Sciatic nerve (tissue), 2 donors: Measurements from ENCODE around the gene FAM32A. TPM values are rescaled to one million over a fixed set of nuclear protein-coding genes. Genes with fewer than 3 reads are reported as not detected.

Experiments used
- ATAC-seq: fragments of 200-7000 bp; cut with Tn5 transposase; one replicate; pipeline ENCODE4 v1.9.1; 2020; ENCODE audit warnings: mild to moderate bottlenecking, moderate library complexity
- DNase-seq: peaks from one replicate; pipeline ENCODE4 v3.0.0-alpha.2; 2020; ENCODE audit warnings: low spot score
- intact Hi-C: fragments of 100-400 bp; cut with DNase I; formaldehyde crosslinking; loops from one replicate; pipeline ENCODE4 v1.14.2; 2022
- total RNA-seq: library from RNA; stranded (reverse); fragmentation: NEBNext Ultra II Directional; extraction: Animal tissue kit (Norgen Biotek cat#: 25700); gene quantifications from one replicate; pipeline ENCODE4 v1.2.1, GENCODE V29; 2021
- donor health status: DM: no; HTN: no; CAD: no.
- donor health status: DM: no; HTN: no; CAD: no.

FAM32A gene
- total RNA-seq, 1 donor from 2014 or later, result 44.8 TPM

GRCh38 chr19:16198370-16198651 lies 13.1 kb downstream of the FAM32A start:
- no peak for ATAC-seq
- intact Hi-C loops, result no loop called here
- DNase-seq, result no peak

- ATAC-seq (no peak), DNase-seq (peak; percentile 56)
- intact Hi-C loops, result no loop called here
Observed at GRCh38 chr19:16199275-16199932, 14.2 kb downstream of the FAM32A start.

GRCh38 chr19:16200038-16201010 lies 15.1 kb downstream of the FAM32A start:
- DNase-seq (peak; percentile 56), ATAC-seq (peak; percentile 61)
- intact Hi-C loops, result no loop called here

- DNase-seq, result no peak
- intact Hi-C loops, result no loop called here
- ATAC-seq, result no peak
Observed at GRCh38 chr19:16201011-16201391, 15.8 kb downstream of the FAM32A start.

- ATAC-seq (no peak), DNase-seq (peak; percentile 37)
- intact Hi-C loops, result no loop called here
Observed at GRCh38 chr19:16202320-16203255, 17.4 kb downstream of the FAM32A start.

GRCh38 chr19:16203256-16204004 lies 18.2 kb downstream of the FAM32A start:
- no peak for ATAC-seq
- peak; percentile 53 for DNase-seq
- intact Hi-C loops, result no loop called here

GRCh38 chr19:16204005-16204294 lies 18.7 kb downstream of the FAM32A start:
- DNase-seq, result peak; percentile 42
- intact Hi-C loops, result no loop called here
- no peak for ATAC-seq

- ATAC-seq (peak; percentile 18), DNase-seq (peak; percentile 55)
- intact Hi-C loops, result no loop called here
Observed at GRCh38 chr19:16205205-16206045, 20.2 kb downstream of the FAM32A start.

- intact Hi-C loops, result no loop called here
- DNase-seq (peak; percentile 43), ATAC-seq (peak; percentile 6)
Observed at GRCh38 chr19:16206046-16206605, 20.9 kb downstream of the FAM32A start.

GRCh38 chr19:16206637-16207036 lies 21.4 kb downstream of the FAM32A start:
- DNase-seq (peak; percentile 46), ATAC-seq (no peak)
- intact Hi-C loops, result no loop called here

- intact Hi-C loops, result no loop called here
- ATAC-seq (no peak), DNase-seq (peak; percentile 33)
Observed at GRCh38 chr19:16207063-16207462, 21.9 kb downstream of the FAM32A start.

GRCh38 chr19:16207490-16208025 lies 22.3 kb downstream of the FAM32A start:
- ATAC-seq (no peak), DNase-seq (peak; percentile 38)
- intact Hi-C loops, result no loop called here

GRCh38 chr19:16208064-16208759 lies 23.0 kb downstream of the FAM32A start:
- intact Hi-C loops, result no loop called here
- DNase-seq, result peak; percentile 35
- no peak for ATAC-seq

GRCh38 chr19:16208847-16209665 lies 23.8 kb downstream of the FAM32A start:
- ATAC-seq (no peak), DNase-seq (peak; percentile 42)
- intact Hi-C loops, result no loop called here

- intact Hi-C loops, result no loop called here
- DNase-seq (peak; percentile 2), ATAC-seq (no peak)
Observed at GRCh38 chr19:16210168-16210567, 25.0 kb downstream of the FAM32A start.

GRCh38 chr19:16213076-16213475 lies 27.9 kb downstream of the FAM32A start:
- intact Hi-C loops, result no loop called here
- ATAC-seq, result no peak
- no peak for DNase-seq
